ENCODE data around the gene GMFB.
"Not testable (repeated sequence)": the region's sequence is repeated elsewhere in the genome, so short reads cannot be mapped to it uniquely, and the experiment has no call there.

The GMFB gene

DNA sequence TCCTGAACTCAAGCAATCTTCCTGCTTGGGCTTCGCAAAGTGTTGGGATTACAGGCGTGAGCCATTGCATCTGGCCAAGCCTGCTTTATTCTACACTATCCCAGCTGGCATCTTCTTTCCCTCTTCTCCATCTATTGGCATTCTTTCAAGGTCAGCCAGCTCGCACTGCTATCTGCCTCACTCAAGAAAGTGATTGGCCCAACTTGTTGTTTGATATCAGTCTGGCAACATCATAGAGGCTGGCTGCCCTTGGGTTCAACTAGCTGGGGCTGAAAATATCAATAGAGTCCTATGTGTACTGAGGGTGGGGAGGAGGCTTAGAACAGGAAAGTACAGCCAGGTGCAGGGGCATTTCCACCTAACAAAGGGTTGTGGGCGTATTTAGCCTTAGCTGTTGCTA is 17.1 kb downstream of the GMFB start:
- H3K4me3 ChIP-seq (ENCODE audit: control insufficient read depth, low read depth, low read length), result no peak overlapping the region
- TF ChIP-seq, protein P1, sequence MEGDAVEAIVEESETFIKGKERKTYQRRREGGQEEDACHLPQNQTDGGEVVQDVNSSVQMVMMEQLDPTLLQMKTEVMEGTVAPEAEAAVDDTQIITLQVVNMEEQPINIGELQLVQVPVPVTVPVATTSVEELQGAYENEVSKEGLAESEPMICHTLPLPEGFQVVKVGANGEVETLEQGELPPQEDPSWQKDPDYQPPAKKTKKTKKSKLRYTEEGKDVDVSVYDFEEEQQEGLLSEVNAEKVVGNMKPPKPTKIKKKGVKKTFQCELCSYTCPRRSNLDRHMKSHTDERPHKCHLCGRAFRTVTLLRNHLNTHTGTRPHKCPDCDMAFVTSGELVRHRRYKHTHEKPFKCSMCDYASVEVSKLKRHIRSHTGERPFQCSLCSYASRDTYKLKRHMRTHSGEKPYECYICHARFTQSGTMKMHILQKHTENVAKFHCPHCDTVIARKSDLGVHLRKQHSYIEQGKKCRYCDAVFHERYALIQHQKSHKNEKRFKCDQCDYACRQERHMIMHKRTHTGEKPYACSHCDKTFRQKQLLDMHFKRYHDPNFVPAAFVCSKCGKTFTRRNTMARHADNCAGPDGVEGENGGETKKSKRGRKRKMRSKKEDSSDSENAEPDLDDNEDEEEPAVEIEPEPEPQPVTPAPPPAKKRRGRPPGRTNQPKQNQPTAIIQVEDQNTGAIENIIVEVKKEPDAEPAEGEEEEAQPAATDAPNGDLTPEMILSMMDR (conservative IDR thresholded peaks at IDR 0.05; ENCODE audit: control insufficient read depth, insufficient read depth, low read depth, low read length), result no peak
- no peak for DNase-seq (ENCODE audit: low read depth)

DNA sequence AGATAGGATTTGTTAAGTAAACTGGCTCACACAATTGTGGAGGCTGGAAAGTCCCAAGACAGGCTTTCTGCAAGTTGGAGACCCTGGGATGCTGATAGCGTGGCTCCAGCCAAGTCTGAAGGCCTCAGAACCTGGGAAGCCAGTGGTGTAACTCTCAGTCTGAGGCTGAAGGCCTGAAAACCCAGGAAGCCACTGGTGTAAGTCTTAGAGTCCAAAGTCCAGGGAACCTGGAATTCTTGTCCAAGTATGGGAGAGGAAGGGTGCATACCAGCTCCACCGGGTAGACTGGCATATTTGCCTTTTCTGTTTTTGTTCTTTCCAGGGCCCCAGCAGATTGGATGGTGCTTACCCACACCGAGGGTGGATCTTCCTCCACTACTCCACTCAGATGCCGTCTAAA is 18.1 kb downstream of the GMFB start:
- TF ChIP-seq, protein P1 (conservative IDR thresholded peaks at IDR 0.05; ENCODE audit: control insufficient read depth, insufficient read depth, low read depth, low read length), result no peak
- H3K4me3 ChIP-seq (ENCODE audit: control insufficient read depth, low read depth, low read length), result no peak overlapping the region
- DNase-seq (ENCODE audit: low read depth), result no peak

DNA sequence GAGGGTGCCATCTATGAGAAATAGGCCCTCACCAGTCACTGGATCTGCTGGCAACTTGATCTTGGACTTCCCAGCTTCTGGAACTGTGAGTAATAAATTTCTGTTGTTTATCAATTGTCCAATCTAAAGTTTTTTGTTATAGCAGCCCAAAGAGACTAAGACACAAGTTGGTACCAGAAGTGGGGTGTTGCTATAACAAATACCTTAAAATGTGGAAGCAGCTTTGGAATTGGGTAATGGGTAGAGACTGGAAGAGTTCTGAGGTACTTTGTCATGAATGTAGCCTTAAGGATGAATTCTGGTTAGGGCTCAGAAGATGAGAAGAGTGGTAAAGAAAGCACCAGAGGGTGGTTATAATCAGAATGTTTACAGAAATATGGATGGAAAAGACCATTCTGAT is 21.5 kb downstream of the GMFB start:
- TF ChIP-seq, protein P1 (conservative IDR thresholded peaks at IDR 0.05; ENCODE audit: control insufficient read depth, insufficient read depth, low read depth, low read length), result no peak
- H3K4me3 ChIP-seq (ENCODE audit: control insufficient read depth, low read depth, low read length), result no peak overlapping the region

GRCh38 chr14:54465654-54466053 is 23.1 kb downstream of the GMFB start:
- TF ChIP-seq, protein P1 (conservative IDR thresholded peaks at IDR 0.05; ENCODE audit: control insufficient read depth, insufficient read depth, low read depth, low read length), result no peak
- H3K4me3 ChIP-seq (ENCODE audit: control insufficient read depth, low read depth, low read length), result no peak overlapping the region
- DNase-seq (ENCODE audit: low read depth), result no peak

More for the DNA sequence above, 21.5 kb downstream of the GMFB start:
- DNase-seq (ENCODE audit: low read depth), result no peak

GRCh38 chr14:54462048-54462447 is 26.7 kb downstream of the GMFB start:
- H3K4me3 ChIP-seq (ENCODE audit: control insufficient read depth, low read depth, low read length), result no peak overlapping the region
- TF ChIP-seq, protein P1 (conservative IDR thresholded peaks at IDR 0.05; ENCODE audit: control insufficient read depth, insufficient read depth, low read depth, low read length), result no peak
- peak; percentile 25 for DNase-seq (ENCODE audit: low read depth)

GRCh38 chr14:54459106-54459505 is 29.7 kb downstream of the GMFB start:
- DNase-seq (ENCODE audit: low read depth), result no peak
- TF ChIP-seq, protein P1 (conservative IDR thresholded peaks at IDR 0.05; ENCODE audit: control insufficient read depth, insufficient read depth, low read depth, low read length), result no peak

DNA sequence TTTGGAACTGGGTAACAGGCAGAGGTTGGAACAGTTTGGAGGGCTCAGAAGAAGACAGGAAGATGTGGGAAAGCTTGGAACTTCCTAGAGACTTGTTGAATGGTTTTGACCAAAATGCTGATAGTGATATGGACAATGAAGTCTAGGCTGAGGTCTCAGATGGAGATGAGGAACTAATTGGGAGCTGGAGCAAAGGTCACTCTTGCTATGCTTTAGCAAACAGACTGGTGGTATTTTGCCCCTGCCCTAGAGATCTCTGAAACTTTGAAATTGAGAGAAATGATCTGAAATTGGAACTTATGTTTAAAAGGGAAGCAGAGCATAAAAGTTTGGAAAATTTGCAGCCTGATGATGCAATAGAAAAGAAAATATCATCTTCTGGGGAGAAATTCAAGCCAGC is 30.2 kb downstream of the GMFB start:
- not testable (repeated sequence) for H3K4me3 ChIP-seq (ENCODE audit: control insufficient read depth, low read depth, low read length)

More at GRCh38 chr14:54459106-54459505, 29.7 kb downstream of the GMFB start:
- H3K4me3 ChIP-seq (ENCODE audit: control insufficient read depth, low read depth, low read length), result no peak overlapping the region

More for the DNA sequence above, 30.2 kb downstream of the GMFB start:
- DNase-seq (ENCODE audit: low read depth), result not testable (repeated sequence)
